NOMO-1 treated with dmso at 0.1 percent for 144 hours (cell line): Measurements from ENCODE around the gene ACD.

Experiments used
- DNase-seq: peaks from one replicate; lab custom pipeline; 2025; ENCODE audit not compliant: unreplicated experiment; lab: John Stamatoyannopoulos, UW

Gene ACD

GRCh38 chr16:67648088-67648763, 11.8 kb downstream of the ACD start:
- DNase-seq = no peak

GRCh38 chr16:67647681-67648080, 12.4 kb downstream of the ACD start:
- no peak for DNase-seq

DNA sequence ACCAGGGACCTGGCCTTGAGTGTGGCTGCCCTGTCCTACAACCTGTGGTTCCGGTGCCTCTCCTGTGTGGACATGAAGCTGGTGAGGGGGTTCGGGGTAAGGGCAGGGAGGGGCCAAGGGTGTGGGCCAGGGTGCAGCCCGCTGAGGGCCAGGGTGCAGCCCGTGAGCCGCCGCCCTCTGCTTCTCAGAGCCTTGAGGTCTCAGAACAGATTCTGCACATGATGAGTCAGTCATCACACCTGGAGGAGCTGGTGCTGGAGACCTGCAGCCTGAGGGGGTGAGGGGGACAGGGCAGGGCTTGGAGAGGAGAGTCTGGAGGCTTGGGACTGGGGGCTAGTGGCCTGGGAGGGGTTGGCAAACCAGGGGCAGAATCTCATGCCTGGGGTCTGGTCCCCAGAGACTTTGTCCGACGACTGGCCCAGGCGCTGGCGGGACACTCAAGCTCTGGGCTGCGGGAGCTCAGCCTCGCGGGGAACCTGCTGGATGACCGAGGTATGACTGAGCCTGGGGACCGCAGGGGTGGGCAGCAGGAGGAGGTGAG, 12.9 kb downstream of the ACD start:
- no peak for DNase-seq

- no peak for DNase-seq
Observed at GRCh38 chr16:67645397-67646121, 14.5 kb downstream of the ACD start.

GRCh38 chr16:67644038-67644437, 16.0 kb downstream of the ACD start:
- no peak for DNase-seq

DNA sequence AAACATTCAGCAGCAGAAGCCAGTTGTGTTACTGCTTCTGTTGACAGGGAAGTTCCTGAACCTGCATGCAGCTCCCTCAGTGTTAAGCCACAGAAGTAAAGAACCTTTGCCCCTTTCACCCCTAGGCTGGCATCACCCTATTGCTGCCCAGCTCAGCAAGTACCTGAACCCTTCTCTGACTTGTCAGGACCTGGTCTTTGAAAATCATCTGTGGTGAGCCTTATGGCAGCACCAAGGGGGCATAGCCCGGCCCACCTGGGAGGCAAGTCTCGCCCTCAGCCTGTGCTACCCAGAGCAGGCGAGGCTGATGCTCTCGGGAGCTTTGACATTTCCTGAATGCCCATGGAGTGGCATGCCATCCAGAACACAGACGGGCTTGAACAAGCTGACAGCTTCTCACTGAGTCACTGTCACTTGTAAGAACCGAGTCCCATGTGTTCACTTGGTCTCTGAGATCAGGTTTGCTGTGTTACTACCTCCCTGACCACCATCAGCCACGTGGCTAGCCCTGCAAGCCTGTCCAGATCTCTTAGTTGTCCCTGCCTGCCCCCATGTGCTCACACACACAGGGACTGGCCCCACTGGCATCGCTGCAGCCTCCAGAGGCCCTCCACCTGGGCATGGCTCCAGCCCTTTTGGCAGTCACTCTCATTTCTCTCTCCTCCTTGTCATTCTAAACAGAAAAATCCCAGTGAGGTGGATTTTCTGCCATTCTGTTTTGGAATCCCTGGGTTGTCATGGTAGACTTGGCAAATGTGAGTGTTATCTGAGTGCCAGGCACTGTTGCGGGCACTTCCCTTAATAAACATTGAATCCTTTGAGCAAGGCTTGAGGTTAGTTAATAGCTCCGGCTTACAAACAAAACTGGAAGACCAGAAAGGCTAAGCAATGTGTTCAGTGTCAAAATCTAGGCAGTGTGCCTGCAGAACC, 18.0 kb downstream of the ACD start:
- DNase-seq = no peak

DNA sequence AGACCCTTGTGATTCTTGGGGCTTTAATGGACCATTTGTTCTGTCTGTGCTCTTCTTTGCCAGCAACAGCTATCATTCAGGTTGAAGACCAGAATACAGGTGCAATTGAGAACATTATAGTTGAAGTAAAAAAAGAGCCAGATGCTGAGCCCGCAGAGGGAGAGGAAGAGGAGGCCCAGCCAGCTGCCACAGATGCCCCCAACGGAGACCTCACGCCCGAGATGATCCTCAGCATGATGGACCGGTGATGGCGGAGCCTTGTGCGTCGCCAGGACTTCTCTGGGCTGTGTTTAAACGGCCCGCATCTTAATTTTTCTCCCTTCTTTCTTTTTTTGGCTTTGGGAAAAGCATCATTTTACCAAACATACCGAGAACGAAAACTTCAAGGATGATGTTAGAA, 22.4 kb downstream of the ACD start:
- DNase-seq = no peak

DNA sequence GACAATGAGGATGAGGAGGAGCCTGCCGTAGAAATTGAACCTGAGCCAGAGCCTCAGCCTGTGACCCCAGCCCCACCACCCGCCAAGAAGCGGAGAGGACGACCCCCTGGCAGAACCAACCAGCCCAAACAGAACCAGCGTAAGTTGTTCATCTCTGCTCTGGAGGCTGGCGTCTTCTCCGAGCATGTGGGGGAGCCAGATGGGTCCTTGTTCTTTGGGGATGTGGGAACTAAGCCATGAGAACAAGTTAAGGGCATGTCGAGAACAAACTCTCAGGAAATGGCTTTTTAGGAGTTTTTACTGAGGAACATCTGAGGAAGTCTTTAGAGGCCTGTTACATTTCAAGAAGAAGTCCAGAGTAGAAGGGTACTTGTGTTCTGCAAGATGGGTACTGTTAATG, 23.3 kb downstream of the ACD start:
- DNase-seq = no peak

GRCh38 chr16:67632415-67633172, 27.5 kb downstream of the ACD start:
- no peak for DNase-seq

DNA sequence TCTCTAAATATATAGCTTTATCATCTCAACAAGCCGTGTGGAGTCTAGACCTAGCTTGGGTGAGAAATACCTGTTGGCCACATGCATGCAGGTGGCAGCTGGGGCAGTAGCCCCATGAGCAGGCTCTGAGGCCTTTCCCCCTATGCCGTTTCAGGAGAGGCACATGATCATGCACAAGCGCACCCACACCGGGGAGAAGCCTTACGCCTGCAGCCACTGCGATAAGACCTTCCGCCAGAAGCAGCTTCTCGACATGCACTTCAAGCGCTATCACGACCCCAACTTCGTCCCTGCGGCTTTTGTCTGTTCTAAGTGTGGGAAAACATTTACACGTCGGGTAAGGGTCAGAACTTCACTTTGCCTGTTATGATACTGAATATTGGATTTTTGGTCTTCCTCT, 31.8 kb downstream of the ACD start:
- no peak for DNase-seq

GRCh38 chr16:67613808-67614207, 46.3 kb downstream of the ACD start:
- no peak for DNase-seq

DNA sequence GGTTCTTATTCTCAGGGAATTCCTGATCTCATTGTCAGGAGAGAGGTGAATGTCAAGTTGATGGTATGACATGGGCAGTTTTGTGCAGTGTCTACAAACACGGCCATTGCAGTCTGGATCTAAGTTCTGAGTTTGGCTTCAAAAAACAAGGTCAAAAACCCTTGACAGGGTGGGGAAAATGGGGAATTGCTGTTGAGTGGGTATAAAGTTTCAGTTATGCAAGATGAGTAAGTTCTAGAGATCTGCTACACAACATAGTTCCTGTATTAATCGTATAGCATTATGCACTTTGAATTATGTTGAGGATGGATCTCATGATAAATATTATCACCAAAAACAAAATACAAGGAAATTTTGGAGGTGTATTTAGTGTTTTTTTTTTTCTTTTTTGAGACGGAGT, 51.7 kb downstream of the ACD start:
- DNase-seq = no peak
